ENCODE measurements around the gene NRAS. TPM values are rescaled to one million over a fixed set of nuclear protein-coding genes. Genes with fewer than 3 reads are reported as not detected.

NRAS gene
- total and polyA plus RNA-seq, 9 of the 15 experiments (the other 6 are each of a cell fraction or from before 2014, with no cell fraction given): 40.7 to 94.5 (median 75.4) TPM

DNA sequence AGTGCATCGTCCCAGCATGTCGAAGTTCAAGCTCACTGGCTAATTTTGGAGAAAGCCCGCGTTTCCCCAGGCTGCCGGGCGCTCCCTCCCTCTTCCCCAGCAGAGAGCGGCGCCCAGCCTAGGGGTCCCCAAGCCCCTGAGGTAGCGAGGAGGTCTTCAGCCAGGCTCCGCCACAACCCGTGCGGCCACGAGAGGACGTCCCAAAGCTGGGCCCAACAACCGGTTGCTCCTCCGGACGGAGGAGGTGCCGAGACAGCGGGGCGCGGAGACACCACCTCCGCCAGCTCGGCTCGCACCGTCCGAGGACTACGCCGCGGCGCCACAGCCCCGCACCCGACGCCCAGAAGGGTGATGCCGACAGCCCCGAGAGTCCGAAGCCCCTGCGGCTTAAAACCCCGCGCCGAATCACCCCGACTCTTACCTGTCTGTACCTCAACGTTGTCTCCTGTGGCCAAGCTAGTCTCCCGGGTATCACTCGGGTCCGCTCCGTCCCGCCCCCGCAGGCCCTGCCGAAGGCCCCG is 46.9 kb downstream of the NRAS start, which contains the start of gene DENND2C (continued):
- TF ChIP-seq HNRNPLL (IDR thresholded peaks at IDR 0.05; ENCODE audit: low read depth, low read length, poor library complexity, severe bottlenecking) (no peak), ARNT (IDR thresholded peaks at IDR 0.05) (no peak), HDAC8 (tag; IDR thresholded peaks at IDR 0.05) (no peak), ZBTB1 (CRISPR knock-in tag; IDR thresholded peaks at IDR 0.05; ENCODE audit: borderline replicate concordance, low read depth) (no peak; the same call in 1 of the 2 replicates), NEUROD1 (IDR thresholded peaks at IDR 0.05; ENCODE audit: borderline replicate concordance, low read depth, low read length, partially characterized antibody) (no peak), CCNT2 (IDR thresholded peaks at IDR 0.05; ENCODE audit: borderline replicate concordance, extremely low read depth, insufficient read length, low read depth, low read length) (no peak), TRIM24 (IDR thresholded peaks at IDR 0.05) (no peak), CHD2 (IDR thresholded peaks at IDR 0.05; ENCODE audit: low read depth, low read length) (no peak), ARHGAP35 (IDR thresholded peaks at IDR 0.05; ENCODE audit: partially characterized antibody) (no peak), MAFK (IDR thresholded peaks at IDR 0.05; ENCODE audit: low read length) (no peak), KHSRP (IDR thresholded peaks at IDR 0.05) (no peak), ZNF23 (CRISPR knock-in tag; IDR thresholded peaks at IDR 0.05) (no peak)
- TF ChIP-seq, protein P1, sequence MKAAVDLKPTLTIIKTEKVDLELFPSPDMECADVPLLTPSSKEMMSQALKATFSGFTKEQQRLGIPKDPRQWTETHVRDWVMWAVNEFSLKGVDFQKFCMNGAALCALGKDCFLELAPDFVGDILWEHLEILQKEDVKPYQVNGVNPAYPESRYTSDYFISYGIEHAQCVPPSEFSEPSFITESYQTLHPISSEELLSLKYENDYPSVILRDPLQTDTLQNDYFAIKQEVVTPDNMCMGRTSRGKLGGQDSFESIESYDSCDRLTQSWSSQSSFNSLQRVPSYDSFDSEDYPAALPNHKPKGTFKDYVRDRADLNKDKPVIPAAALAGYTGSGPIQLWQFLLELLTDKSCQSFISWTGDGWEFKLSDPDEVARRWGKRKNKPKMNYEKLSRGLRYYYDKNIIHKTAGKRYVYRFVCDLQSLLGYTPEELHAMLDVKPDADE (conservative IDR thresholded peaks at IDR 0.05; ENCODE audit: control insufficient read depth, low read depth, low read length): peak; percentile 72; the same call in 1 of the 2 replicates
- TF ChIP-seq, protein P2, sequence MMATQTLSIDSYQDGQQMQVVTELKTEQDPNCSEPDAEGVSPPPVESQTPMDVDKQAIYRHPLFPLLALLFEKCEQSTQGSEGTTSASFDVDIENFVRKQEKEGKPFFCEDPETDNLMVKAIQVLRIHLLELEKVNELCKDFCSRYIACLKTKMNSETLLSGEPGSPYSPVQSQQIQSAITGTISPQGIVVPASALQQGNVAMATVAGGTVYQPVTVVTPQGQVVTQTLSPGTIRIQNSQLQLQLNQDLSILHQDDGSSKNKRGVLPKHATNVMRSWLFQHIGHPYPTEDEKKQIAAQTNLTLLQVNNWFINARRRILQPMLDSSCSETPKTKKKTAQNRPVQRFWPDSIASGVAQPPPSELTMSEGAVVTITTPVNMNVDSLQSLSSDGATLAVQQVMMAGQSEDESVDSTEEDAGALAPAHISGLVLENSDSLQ (IDR thresholded peaks at IDR 0.05): no peak
- TF ChIP-seq, protein P3, sequence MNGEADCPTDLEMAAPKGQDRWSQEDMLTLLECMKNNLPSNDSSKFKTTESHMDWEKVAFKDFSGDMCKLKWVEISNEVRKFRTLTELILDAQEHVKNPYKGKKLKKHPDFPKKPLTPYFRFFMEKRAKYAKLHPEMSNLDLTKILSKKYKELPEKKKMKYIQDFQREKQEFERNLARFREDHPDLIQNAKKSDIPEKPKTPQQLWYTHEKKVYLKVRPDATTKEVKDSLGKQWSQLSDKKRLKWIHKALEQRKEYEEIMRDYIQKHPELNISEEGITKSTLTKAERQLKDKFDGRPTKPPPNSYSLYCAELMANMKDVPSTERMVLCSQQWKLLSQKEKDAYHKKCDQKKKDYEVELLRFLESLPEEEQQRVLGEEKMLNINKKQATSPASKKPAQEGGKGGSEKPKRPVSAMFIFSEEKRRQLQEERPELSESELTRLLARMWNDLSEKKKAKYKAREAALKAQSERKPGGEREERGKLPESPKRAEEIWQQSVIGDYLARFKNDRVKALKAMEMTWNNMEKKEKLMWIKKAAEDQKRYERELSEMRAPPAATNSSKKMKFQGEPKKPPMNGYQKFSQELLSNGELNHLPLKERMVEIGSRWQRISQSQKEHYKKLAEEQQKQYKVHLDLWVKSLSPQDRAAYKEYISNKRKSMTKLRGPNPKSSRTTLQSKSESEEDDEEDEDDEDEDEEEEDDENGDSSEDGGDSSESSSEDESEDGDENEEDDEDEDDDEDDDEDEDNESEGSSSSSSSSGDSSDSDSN (IDR thresholded peaks at IDR 0.05; ENCODE audit: borderline replicate concordance in 1 of 2, low read depth in 2 of 2, low read length in 2 of 2): 0 out of 4 replicates have a peak, but pooled peaks of 1 of the 2 experiments have one; percentile 5
- TF ChIP-seq, protein P4, sequence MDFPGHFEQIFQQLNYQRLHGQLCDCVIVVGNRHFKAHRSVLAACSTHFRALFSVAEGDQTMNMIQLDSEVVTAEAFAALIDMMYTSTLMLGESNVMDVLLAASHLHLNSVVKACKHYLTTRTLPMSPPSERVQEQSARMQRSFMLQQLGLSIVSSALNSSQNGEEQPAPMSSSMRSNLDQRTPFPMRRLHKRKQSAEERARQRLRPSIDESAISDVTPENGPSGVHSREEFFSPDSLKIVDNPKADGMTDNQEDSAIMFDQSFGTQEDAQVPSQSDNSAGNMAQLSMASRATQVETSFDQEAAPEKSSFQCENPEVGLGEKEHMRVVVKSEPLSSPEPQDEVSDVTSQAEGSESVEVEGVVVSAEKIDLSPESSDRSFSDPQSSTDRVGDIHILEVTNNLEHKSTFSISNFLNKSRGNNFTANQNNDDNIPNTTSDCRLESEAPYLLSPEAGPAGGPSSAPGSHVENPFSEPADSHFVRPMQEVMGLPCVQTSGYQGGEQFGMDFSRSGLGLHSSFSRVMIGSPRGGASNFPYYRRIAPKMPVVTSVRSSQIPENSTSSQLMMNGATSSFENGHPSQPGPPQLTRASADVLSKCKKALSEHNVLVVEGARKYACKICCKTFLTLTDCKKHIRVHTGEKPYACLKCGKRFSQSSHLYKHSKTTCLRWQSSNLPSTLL (IDR thresholded peaks at IDR 0.05): peak; percentile 95
- TF ChIP-seq, protein P5, sequence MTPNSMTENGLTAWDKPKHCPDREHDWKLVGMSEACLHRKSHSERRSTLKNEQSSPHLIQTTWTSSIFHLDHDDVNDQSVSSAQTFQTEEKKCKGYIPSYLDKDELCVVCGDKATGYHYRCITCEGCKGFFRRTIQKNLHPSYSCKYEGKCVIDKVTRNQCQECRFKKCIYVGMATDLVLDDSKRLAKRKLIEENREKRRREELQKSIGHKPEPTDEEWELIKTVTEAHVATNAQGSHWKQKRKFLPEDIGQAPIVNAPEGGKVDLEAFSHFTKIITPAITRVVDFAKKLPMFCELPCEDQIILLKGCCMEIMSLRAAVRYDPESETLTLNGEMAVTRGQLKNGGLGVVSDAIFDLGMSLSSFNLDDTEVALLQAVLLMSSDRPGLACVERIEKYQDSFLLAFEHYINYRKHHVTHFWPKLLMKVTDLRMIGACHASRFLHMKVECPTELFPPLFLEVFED (CRISPR knock-in tag; conservative IDR thresholded peaks at IDR 0.05): no peak
- TF ChIP-seq, protein P6, sequence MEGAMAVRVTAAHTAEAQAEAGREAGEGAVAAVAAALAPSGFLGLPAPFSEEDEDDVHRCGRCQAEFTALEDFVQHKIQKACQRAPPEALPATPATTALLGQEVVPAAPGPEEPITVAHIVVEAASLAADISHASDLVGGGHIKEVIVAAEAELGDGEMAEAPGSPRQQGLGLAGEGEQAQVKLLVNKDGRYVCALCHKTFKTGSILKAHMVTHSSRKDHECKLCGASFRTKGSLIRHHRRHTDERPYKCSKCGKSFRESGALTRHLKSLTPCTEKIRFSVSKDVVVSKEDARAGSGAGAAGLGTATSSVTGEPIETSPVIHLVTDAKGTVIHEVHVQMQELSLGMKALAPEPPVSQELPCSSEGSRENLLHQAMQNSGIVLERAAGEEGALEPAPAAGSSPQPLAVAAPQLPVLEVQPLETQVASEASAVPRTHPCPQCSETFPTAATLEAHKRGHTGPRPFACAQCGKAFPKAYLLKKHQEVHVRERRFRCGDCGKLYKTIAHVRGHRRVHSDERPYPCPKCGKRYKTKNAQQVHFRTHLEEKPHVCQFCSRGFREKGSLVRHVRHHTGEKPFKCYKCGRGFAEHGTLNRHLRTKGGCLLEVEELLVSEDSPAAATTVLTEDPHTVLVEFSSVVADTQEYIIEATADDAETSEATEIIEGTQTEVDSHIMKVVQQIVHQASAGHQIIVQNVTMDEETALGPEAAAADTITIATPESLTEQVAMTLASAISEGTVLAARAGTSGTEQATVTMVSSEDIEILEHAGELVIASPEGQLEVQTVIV (CRISPR knock-in tag; IDR thresholded peaks at IDR 0.05; ENCODE audit: borderline replicate concordance): no peak
